IMR-90 (cell line): ENCODE data around the gene GSDMA. TPM values are rescaled to one million over a fixed set of nuclear protein-coding genes. Genes with fewer than 3 reads are reported as not detected.

Experiments
- ATAC-seq: fragments of 200-7000 bp; cut with Tn5 transposase; 2 replicates; pipeline ENCODE4 v1.9.1; 2020; ENCODE audit warnings: low read depth, mild to moderate bottlenecking, moderate library complexity
- BruUV-seq: library from RNA; stranded (reverse); fragments of 400-500 nt; replicated peaks from 2 replicates; lab custom pipeline; 2021; lab: Mats Ljungman, UMichigan
- CTCF ChIA-PET: fragments of 300-600 bp; formaldehyde crosslinking; extraction: SDS; loops from one replicate; lab custom pipeline; 2021; ENCODE audit warnings: antibody characterized with exemption; lab: Yijun Ruan, JAX
- POLR2A ChIA-PET: fragments of 300-600 bp; sonication (Branson Sonifier 250); formaldehyde crosslinking; loops from one replicate; lab custom pipeline; 2022; ENCODE audit warnings: antibody characterized with exemption; ENCODE audit not compliant: unreplicated experiment; lab: Charles Lee
- DNase-seq: peaks from one replicate; pipeline ENCODE4 v3.0.0; 2013
- H2AFZ ChIP-seq: replicated peaks from 2 replicates; pipeline ENCODE3; 2013; ENCODE audit warnings: low read length, mild to moderate bottlenecking; ENCODE audit not compliant: poor library complexity
- H2AK5ac ChIP-seq: 2 replicates; pipeline ENCODE4 v1.6.1; 2013; ENCODE audit warnings: low read depth, low read length, inconsistent platforms
- H2AK9ac ChIP-seq: replicated peaks from 2 replicates; pipeline ENCODE3; 2013; ENCODE audit warnings: mild to moderate bottlenecking, low read depth, low read length, moderate library complexity; ENCODE audit not compliant: poor library complexity
- H2BK120ac ChIP-seq: 2 replicates; pipeline ENCODE4 v1.6.1; 2013; ENCODE audit warnings: low read depth, low read length, inconsistent platforms
- H2BK15ac ChIP-seq: 3 replicates; pipeline ENCODE4 v1.6.1; 2013; ENCODE audit warnings: low read depth, low read length, inconsistent platforms
- H2BK20ac ChIP-seq: 2 replicates; pipeline ENCODE4 v1.6.1; 2013; ENCODE audit warnings: low read depth, mild to moderate bottlenecking, inconsistent platforms, low read length, moderate library complexity
- H2BK5ac ChIP-seq: 2 replicates; pipeline ENCODE4 v1.6.1; 2013; ENCODE audit warnings: mild to moderate bottlenecking, low read depth, low read length, inconsistent platforms; ENCODE audit not compliant: poor library complexity, severe bottlenecking
- H3K14ac ChIP-seq: replicated peaks from 2 replicates; pipeline ENCODE4 v1.6.1; 2013; ENCODE audit warnings: low read depth, low read length, inconsistent platforms
- H3K18ac ChIP-seq: 2 replicates; pipeline ENCODE4 v1.6.1; 2013; ENCODE audit warnings: low read depth, low read length, control low read depth
- H3K23ac ChIP-seq: 2 replicates; pipeline ENCODE4 v1.6.1; 2013; ENCODE audit warnings: low read depth, low read length, inconsistent platforms
- H3K27ac ChIP-seq: 2 replicates; pipeline ENCODE4 v1.5.1; 2013; ENCODE audit warnings: mild to moderate bottlenecking, control low read depth, low read length; ENCODE audit not compliant: insufficient read depth
- H3K27me3 ChIP-seq: 2 replicates; pipeline ENCODE4 v1.6.1; 2013; ENCODE audit warnings: low read length; ENCODE audit not compliant: control insufficient read depth, insufficient read depth
- H3K36me3 ChIP-seq: 2 replicates; pipeline ENCODE4 v1.6.1; 2013; ENCODE audit warnings: low read length, mixed read lengths; ENCODE audit not compliant: control insufficient read depth, insufficient read depth
- H3K4ac ChIP-seq: 2 replicates; pipeline ENCODE4 v1.6.1; 2013; ENCODE audit warnings: low read depth, low read length, inconsistent platforms
- H3K4me1 ChIP-seq: 2 replicates; pipeline ENCODE4 v1.6.1; 2013; ENCODE audit warnings: low read length, mixed read lengths; ENCODE audit not compliant: control insufficient read depth, insufficient read depth
- H3K4me2 ChIP-seq: 2 replicates; pipeline ENCODE4 v1.6.1; 2013; ENCODE audit warnings: low read depth, mild to moderate bottlenecking, control low read depth, low read length, moderate library complexity
- H3K4me3 ChIP-seq: 2 replicates; pipeline ENCODE4 v1.5.1; 2013; ENCODE audit warnings: low read depth, mild to moderate bottlenecking, control low read depth, low read length, moderate library complexity; ENCODE audit not compliant: insufficient read depth
- H3K56ac ChIP-seq: 2 replicates; pipeline ENCODE4 v1.6.1; 2013; ENCODE audit warnings: low read length, inconsistent platforms; ENCODE audit not compliant: insufficient read depth; ENCODE audit errors: extremely low read depth
- H3K79me1 ChIP-seq, 2 experiments: 2 replicates each; pipeline ENCODE4 v1.6.1; 2013; ENCODE audit warnings: low read length in 2 of 2, inconsistent platforms in 1 of 2, low read depth in 1 of 2
- H3K9ac ChIP-seq: 2 replicates; pipeline ENCODE4 v1.6.1; 2013; ENCODE audit warnings: low read depth, low read length, control low read depth
- H3K9me1 ChIP-seq: 2 replicates; pipeline ENCODE4 v1.6.1; 2013; ENCODE audit warnings: low read length, inconsistent platforms; ENCODE audit not compliant: insufficient read depth
- H3K9me3 ChIP-seq: 2 replicates; pipeline ENCODE4 v1.6.1; 2013; ENCODE audit warnings: low read length; ENCODE audit not compliant: control insufficient read depth, insufficient read depth
- H4K20me1 ChIP-seq: 2 replicates; pipeline ENCODE4 v1.6.1; 2013; ENCODE audit warnings: low read length, inconsistent platforms; ENCODE audit not compliant: insufficient read depth
- H4K5ac ChIP-seq: 2 replicates; pipeline ENCODE4 v1.6.1; 2013; ENCODE audit warnings: mild to moderate bottlenecking, low read depth, low read length, control low read depth
- H4K8ac ChIP-seq, 2 experiments: 2 replicates each; pipeline ENCODE4 v1.6.1; 2013; ENCODE audit warnings: low read depth in 2 of 2, low read length in 2 of 2, control low read depth in 1 of 2, inconsistent platforms in 1 of 2
- H4K91ac ChIP-seq: 2 replicates; pipeline ENCODE4 v1.6.1; 2013; ENCODE audit warnings: low read depth, low read length, inconsistent platforms; ENCODE audit not compliant: insufficient read depth
- BHLHE40 ChIP-seq: fragments of 150-350 bp; IDR thresholded peaks from 2 replicates; pipeline ENCODE4 v1.6.1; 2016; ENCODE audit warnings: mild to moderate bottlenecking, low read depth, low read length
- CEBPB ChIP-seq: IDR thresholded peaks from 2 replicates; pipeline ENCODE4 v1.6.1; 2012; ENCODE audit warnings: low read depth, low read length, improper control_type of control experiment
- CHD1 ChIP-seq: IDR thresholded peaks from 2 replicates; pipeline ENCODE4 v1.6.1; 2012; ENCODE audit warnings: low read depth, low read length, improper control_type of control experiment
- CTCF ChIP-seq: conservative IDR thresholded peaks from 2 replicates; pipeline ENCODE4 v1.5.1; 2012; ENCODE audit warnings: mild to moderate bottlenecking, low read depth, low read length, improper control_type of control experiment
- ELK1 ChIP-seq: fragments of 150-350 bp; IDR thresholded peaks from 2 replicates; pipeline ENCODE4 v1.6.1; 2016; ENCODE audit warnings: low read depth, mild to moderate bottlenecking, low read length, moderate library complexity, borderline replicate concordance
- FOS ChIP-seq: fragments of 150-350 bp; IDR thresholded peaks from 2 replicates; pipeline ENCODE4 v1.6.1; 2016; ENCODE audit warnings: low read depth, low read length
- MAFK ChIP-seq: IDR thresholded peaks from 2 replicates; pipeline ENCODE4 v1.6.1; 2012; ENCODE audit warnings: low read depth, low read length, improper control_type of control experiment
- MAZ ChIP-seq: IDR thresholded peaks from 2 replicates; pipeline ENCODE4 v1.6.1; 2012; ENCODE audit warnings: low read depth, mild to moderate bottlenecking, low read length, improper control_type of control experiment, moderate library complexity, borderline replicate concordance
- MXI1 ChIP-seq: IDR thresholded peaks from 2 replicates; pipeline ENCODE4 v1.6.1; 2012; ENCODE audit warnings: low read depth, mild to moderate bottlenecking, low read length, moderate library complexity, borderline replicate concordance
- NFE2L2 ChIP-seq: fragments of 150-350 bp; IDR thresholded peaks from 2 replicates; pipeline ENCODE4 v1.6.1; 2016; ENCODE audit warnings: low read depth, mild to moderate bottlenecking, low read length
- POLR2A ChIP-seq: IDR thresholded peaks from 2 replicates; pipeline ENCODE4 v1.6.1; 2012; ENCODE audit warnings: mild to moderate bottlenecking, low read depth, low read length
- RAD21 ChIP-seq: IDR thresholded peaks from 2 replicates; pipeline ENCODE4 v1.6.1; 2012; ENCODE audit warnings: low read length, improper control_type of control experiment
- RCOR1 ChIP-seq: IDR thresholded peaks from 2 replicates; pipeline ENCODE4 v1.6.1; 2012; ENCODE audit warnings: mild to moderate bottlenecking, low read length, improper control_type of control experiment; ENCODE audit not compliant: insufficient replicate concordance
- RFX5 ChIP-seq: IDR thresholded peaks from 2 replicates; pipeline ENCODE4 v1.8.0; 2012; ENCODE audit warnings: low read depth, mild to moderate bottlenecking, low read length, moderate library complexity
- SMC3 ChIP-seq: fragments of 150-350 bp; IDR thresholded peaks from 2 replicates; pipeline ENCODE4 v1.6.1; 2016; ENCODE audit warnings: low read depth, mild to moderate bottlenecking, antibody characterized with exemption, low read length, moderate library complexity
- USF2 ChIP-seq: fragments of 150-350 bp; IDR thresholded peaks from 2 replicates; pipeline ENCODE4 v1.6.1; 2017; ENCODE audit warnings: mild to moderate bottlenecking, antibody characterized with exemption, low read length, low read depth
- WGBS, 2 experiments: methylation state at CpG; one replicate each; pipeline versions ENCODE4 v1.1.5 to v1.1.7; 2013; ENCODE audit warnings: missing lambda C conversion rate in 2 of 2; ENCODE audit not compliant: insufficient read length in 1 of 2; ENCODE audit errors: extremely low coverage in 2 of 2; 5-methylcytosine and 5-hydroxymethylcytosine counted together
- dilution Hi-C: fragments of 300-500 bp; cut with HindIII; formaldehyde crosslinking; loops from one replicate; pipeline ENCODE4 v1.14.3; 2018; ENCODE audit warnings: low sequenced_read_pairs; ENCODE audit not compliant: unreplicated experiment
- in situ Hi-C: fragments of 300-500 bp; cut with MboI; formaldehyde crosslinking; loops from 3 replicates; pipeline ENCODE4 v1.14.3; 2019; ENCODE audit warnings: low sequenced_read_pairs, inconsistent platforms, mixed read lengths
- intact Hi-C: fragments of 100-400 bp; cut with micrococcal nuclease; formaldehyde crosslinking; loops from 2 replicates; pipeline ENCODE4 v1.10.0; 2022
- polyA plus RNA-seq, 3 experiments: library from polyadenylated mRNA; depleted of rRNA; stranded (reverse); fragments of >200 nt; gene quantifications; 2 replicates each; pipeline ENCODE4 v1.2.3, GENCODE V29; 2012; ENCODE audit warnings: low replicate concordance in 1 of 3
- total RNA-seq: library from RNA; depleted of rRNA; stranded (reverse); fragments of >200 nt; gene quantifications from 2 replicates; pipeline ENCODE4 v1.2.3, GENCODE V29; 2012

The GSDMA gene
- total and polyA plus RNA-seq, 2 of the 4 experiments (the other 2 are of a cell fraction): not detected

- H2BK20ac ChIP-seq: no peak overlapping the region
- POLR2A ChIA-PET: no interaction called here
- in situ Hi-C loops: no loop called here
Observed at GRCh38 chr17:39923230-39923629, 39.6 kb upstream of the GSDMA start.

More at GRCh38 chr17:39923230-39923629, 39.6 kb upstream of the GSDMA start:
- no peak overlapping the region for H3K14ac ChIP-seq
- CTCF ChIA-PET: no interaction called here
- H3K27ac ChIP-seq: no peak overlapping the region
- H4K8ac ChIP-seq: no peak overlapping the region
- H2BK120ac ChIP-seq: no peak overlapping the region
- dilution Hi-C loops: no loop called here
- no TSS peak for BruUV-seq
- no peak overlapping the region for H4K5ac ChIP-seq
- no peak overlapping the region for H4K91ac ChIP-seq
- H2AK9ac ChIP-seq: peak overlapping the region; percentile 33
- no peak for ATAC-seq
- H3K36me3 ChIP-seq: peaks cover 47% of the 10 kb centered on the region
- no peak overlapping the region for H2BK5ac ChIP-seq
- H3K56ac ChIP-seq: no peak overlapping the region
- H3K27me3 ChIP-seq: no peaks in the 10 kb centered on the region
- DNase-seq: no peak
- H3K18ac ChIP-seq: no peak overlapping the region
- H3K9me1 ChIP-seq: peaks cover 28% of the 10 kb centered on the region
- no peak overlapping the region for H2BK15ac ChIP-seq
- no peak overlapping the region for H3K4ac ChIP-seq
- H3K4me3 ChIP-seq: no peak overlapping the region
- no peak overlapping the region for H3K4me2 ChIP-seq
- H3K4me1 ChIP-seq: peaks cover 28% of the 10 kb centered on the region
- no peak for TF ChIP-seq RCOR1
- no peak for TF ChIP-seq FOS
- TF ChIP-seq USF2: no peak
- TF ChIP-seq MAFK: no peak
- no peak for TF ChIP-seq CHD1
- TF ChIP-seq MXI1: no peak
- TF ChIP-seq POLR2A: no peak
- TF ChIP-seq SMC3: no peak
- TF ChIP-seq BHLHE40: no peak
- TF ChIP-seq ELK1: no peak
- TF ChIP-seq CTCF: no peak
- TF ChIP-seq RFX5: no peak
- TF ChIP-seq MAZ: no peak
- no peak for TF ChIP-seq CEBPB
- TF ChIP-seq RAD21: no peak
- TF ChIP-seq NFE2L2: no peak
- H3K9ac ChIP-seq: no peak overlapping the region
- H4K20me1 ChIP-seq: peaks cover 43% of the 10 kb centered on the region
- WGBS, 2 experiments: 100% methylated on average over 1 of the region's 6 CpGs; no CpG with 5 or more reads in 1 of the 2 experiments
- intact Hi-C loops: no loop called here
- H2AK5ac ChIP-seq: no peak overlapping the region
- H3K23ac ChIP-seq: no peak overlapping the region
- H3K9me3 ChIP-seq: no peaks in the 10 kb centered on the region
- H3K79me1 ChIP-seq: peaks cover 9 to 61% of the 10 kb centered on the region in 2 experiments; a peak in 3 of 4 replicates
- no peak overlapping the region for H2AFZ ChIP-seq
